Parathyroid adenoma (tissue), 2 donors: ENCODE results near the gene ATXN2L.
A peak's percentile ranks its signal among the peaks of the same experiment; 100 is the strongest.
"Not testable (repeated sequence)": the region's sequence is repeated elsewhere in the genome, so short reads cannot be mapped to it uniquely, and the experiment has no call there.

Source experiments
- H2AFZ ChIP-seq: fragments of 300-600 bp; sonication (generic); one replicate; pipeline ENCODE4 v1.7.0; 2017; ENCODE audit warnings: antibody characterized with exemption, mild to moderate bottlenecking
- H3K27ac ChIP-seq: fragments of 300-600 bp; sonication (generic); one replicate; pipeline ENCODE4 v1.7.0; 2017
- H3K27me3 ChIP-seq: fragments of 300-600 bp; sonication (generic); one replicate; pipeline ENCODE4 v1.7.0; 2017; ENCODE audit warnings: low read length; ENCODE audit not compliant: control insufficient read depth, insufficient read depth
- H3K36me3 ChIP-seq: fragments of 300-600 bp; sonication (generic); one replicate; pipeline ENCODE4 v1.7.0; 2017; ENCODE audit warnings: low read length; ENCODE audit not compliant: control insufficient read depth, insufficient read depth
- H3K4me1 ChIP-seq: fragments of 300-600 bp; sonication (generic); one replicate; pipeline ENCODE4 v1.7.0; 2017; ENCODE audit warnings: control low read depth
- H3K4me2 ChIP-seq: fragments of 300-600 bp; sonication (generic); one replicate; pipeline ENCODE4 v1.7.0; 2017; ENCODE audit warnings: low read length
- H3K4me3 ChIP-seq: fragments of 300-600 bp; sonication (generic); one replicate; pipeline ENCODE4 v1.7.0; 2017; ENCODE audit warnings: low read depth, low read length
- H3K79me2 ChIP-seq: fragments of 300-600 bp; sonication (generic); one replicate; pipeline ENCODE4 v1.7.0; 2017; ENCODE audit warnings: control low read depth
- H3K9ac ChIP-seq: fragments of 300-600 bp; sonication (generic); one replicate; pipeline ENCODE4 v1.7.0; 2017; ENCODE audit warnings: mild to moderate bottlenecking
- H3K9me3 ChIP-seq: fragments of 300-600 bp; sonication (generic); one replicate; pipeline ENCODE4 v1.7.0; 2017; ENCODE audit warnings: low read length; ENCODE audit not compliant: control insufficient read depth
- TF ChIP-seq, protein P1 (sequence below): fragments of 300-600 bp; sonication (generic); IDR thresholded peaks from one replicate; pipeline ENCODE4 v1.7.0; 2017; ENCODE audit warnings: antibody characterized with exemption, mild to moderate bottlenecking
- donor health status: primary hyperparathyroidism.

The ATXN2L gene

DNA sequence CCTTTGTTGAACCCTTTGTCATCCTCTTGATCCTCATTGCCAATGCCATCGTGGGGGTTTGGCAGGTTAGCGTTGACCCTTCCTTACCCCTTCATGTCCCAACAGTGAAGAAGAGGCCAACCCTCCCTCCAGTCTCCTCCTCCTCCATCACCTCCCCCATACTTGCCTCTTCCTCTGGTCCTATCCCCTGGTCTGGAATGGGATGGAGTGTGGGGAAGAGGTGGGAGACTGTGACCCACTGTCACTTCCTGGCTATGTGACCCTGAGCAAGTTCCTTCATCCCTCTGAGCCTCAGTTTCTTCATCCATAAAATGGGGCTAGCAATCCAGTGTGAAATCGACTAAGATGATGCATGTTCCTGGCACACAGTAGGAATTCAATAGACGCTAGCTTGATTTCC is 58.2 kb downstream of the ATXN2L start:
- no peak overlapping the region for H3K4me2 ChIP-seq
- H3K27me3 ChIP-seq = no peaks in the 10 kb centered on the region
- peaks cover 3% of the 10 kb centered on the region for H3K4me1 ChIP-seq
- no peak overlapping the region for H3K27ac ChIP-seq
- H2AFZ ChIP-seq = no peak overlapping the region
- H3K36me3 ChIP-seq = no peaks in the 10 kb centered on the region
- no peaks in the 10 kb centered on the region for H3K9me3 ChIP-seq
- H3K4me3 ChIP-seq = no peak overlapping the region
- no peak overlapping the region for H3K9ac ChIP-seq
- TF ChIP-seq, protein P1, sequence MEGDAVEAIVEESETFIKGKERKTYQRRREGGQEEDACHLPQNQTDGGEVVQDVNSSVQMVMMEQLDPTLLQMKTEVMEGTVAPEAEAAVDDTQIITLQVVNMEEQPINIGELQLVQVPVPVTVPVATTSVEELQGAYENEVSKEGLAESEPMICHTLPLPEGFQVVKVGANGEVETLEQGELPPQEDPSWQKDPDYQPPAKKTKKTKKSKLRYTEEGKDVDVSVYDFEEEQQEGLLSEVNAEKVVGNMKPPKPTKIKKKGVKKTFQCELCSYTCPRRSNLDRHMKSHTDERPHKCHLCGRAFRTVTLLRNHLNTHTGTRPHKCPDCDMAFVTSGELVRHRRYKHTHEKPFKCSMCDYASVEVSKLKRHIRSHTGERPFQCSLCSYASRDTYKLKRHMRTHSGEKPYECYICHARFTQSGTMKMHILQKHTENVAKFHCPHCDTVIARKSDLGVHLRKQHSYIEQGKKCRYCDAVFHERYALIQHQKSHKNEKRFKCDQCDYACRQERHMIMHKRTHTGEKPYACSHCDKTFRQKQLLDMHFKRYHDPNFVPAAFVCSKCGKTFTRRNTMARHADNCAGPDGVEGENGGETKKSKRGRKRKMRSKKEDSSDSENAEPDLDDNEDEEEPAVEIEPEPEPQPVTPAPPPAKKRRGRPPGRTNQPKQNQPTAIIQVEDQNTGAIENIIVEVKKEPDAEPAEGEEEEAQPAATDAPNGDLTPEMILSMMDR = no peak
- no peaks in the 10 kb centered on the region for H3K79me2 ChIP-seq

DNA sequence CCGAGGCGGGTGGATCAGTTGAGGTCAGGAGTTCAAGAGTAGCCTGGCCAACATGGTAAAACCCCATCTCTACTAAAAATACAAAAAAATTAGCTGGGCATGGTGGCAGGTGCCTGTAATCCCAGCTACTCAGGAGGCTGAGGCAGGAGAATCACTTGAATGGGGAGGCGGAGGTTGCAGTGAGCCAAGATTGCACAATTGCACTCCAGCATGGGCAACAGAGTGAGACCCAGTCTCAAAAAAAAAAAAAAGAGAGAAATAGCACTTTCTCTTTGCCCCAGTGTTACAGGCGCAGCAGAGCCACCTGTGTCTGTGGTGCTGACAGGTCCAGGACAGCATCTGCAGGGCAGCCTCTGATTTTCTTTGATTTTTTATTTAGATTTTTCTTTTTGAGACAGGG is 58.8 kb downstream of the ATXN2L start:
- not testable (repeated sequence) for H3K4me2 ChIP-seq, H3K27ac ChIP-seq, H3K27me3 ChIP-seq, H3K36me3 ChIP-seq, H3K4me1 ChIP-seq, H3K9ac ChIP-seq, H3K4me3 ChIP-seq, H3K79me2 ChIP-seq, H2AFZ ChIP-seq, H3K9me3 ChIP-seq

DNA sequence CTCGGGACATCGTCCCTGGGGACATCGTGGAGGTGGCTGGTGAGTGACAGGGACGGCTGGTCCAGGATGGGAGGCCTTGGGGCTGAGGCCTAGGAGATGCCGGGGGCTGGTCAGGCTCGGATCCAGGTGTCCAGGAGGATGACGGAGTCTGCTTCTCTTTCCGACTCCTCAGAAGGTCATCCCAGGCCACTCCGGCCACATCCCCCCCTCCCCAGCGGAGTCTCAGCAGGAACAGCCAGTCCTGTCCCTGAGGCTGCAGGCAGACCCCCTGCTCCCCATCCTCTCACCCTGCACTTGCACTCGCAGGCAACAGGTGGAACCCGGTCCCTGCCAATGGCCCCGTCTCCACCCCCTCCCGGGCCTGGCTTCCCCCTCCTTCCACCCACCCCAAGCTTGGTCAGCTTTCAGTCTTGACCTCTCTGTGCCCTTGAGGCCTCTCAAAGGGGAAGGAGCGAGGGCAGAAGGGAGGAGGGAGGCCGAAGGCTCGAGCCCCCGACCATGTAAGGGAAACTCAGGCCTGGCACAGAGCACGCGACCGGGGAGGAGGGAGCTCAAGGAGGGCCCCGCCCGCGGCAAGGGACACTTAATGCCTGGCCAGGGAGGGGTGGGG is 59.9 kb downstream of the ATXN2L start:
- Histone ChIP-seq H3K27me3 (no peaks in the 10 kb centered on the region), H3K4me3 (no peak overlapping the region), H3K4me1 (peaks cover 3% of the 10 kb centered on the region), H3K4me2 (peak overlapping the region; percentile 6), H3K9ac (no peak overlapping the region), H3K36me3 (no peaks in the 10 kb centered on the region), H2AFZ (peak overlapping the region; percentile 77), H3K79me2 (no peaks in the 10 kb centered on the region), H3K27ac (no peak overlapping the region), H3K9me3 (no peaks in the 10 kb centered on the region)
- TF ChIP-seq, protein P1 = no peak

DNA sequence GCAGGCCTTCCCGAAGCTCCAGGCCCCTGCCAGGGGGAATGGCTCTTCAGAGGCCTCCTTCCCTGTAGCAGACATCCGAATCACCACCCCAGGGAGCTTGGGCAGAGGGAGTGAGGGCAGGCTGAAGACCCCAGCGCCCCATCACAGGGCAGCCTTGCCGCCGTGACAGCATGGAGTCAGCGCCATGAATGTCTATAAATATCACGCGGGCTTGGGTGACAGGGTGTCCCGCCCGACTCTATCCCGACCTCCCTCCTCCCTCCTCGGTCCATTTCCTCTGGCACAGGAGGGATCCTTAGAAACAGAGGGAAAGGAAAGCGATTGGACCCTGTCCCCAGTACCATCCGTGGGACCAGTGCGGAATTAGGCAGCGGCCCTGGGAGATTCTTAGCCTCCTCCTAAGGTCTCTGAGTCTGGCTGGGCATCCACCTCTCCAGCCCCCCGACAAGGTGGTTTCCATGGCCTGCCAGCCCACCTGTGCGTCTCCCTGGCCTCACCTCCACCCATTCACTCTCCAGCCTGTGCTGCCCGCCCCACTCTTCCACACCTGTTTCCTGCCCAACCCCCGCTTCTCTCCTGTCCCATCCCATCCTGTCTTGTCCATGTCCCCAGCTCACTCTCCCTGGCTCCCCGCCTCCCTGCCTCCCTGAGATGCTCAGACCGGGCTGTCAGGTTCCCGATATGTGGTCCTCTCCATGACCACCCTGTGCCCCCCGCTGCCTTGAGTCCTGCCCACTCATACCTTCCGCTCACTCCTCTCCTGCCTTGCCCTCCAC is 60.6 kb downstream of the ATXN2L start:
- H3K79me2 ChIP-seq = no peaks in the 10 kb centered on the region
- no peaks in the 10 kb centered on the region for H3K27me3 ChIP-seq
- no peaks in the 10 kb centered on the region for H3K36me3 ChIP-seq
- TF ChIP-seq, protein P1 = no peak
- H3K9me3 ChIP-seq = no peaks in the 10 kb centered on the region
- H3K9ac ChIP-seq = no peak overlapping the region
- peak overlapping the region; percentile 77 for H2AFZ ChIP-seq
- H3K4me1 ChIP-seq = peaks cover 3% of the 10 kb centered on the region
- no peak overlapping the region for H3K27ac ChIP-seq
- H3K4me3 ChIP-seq = no peak overlapping the region
- H3K4me2 ChIP-seq = peak overlapping the region; percentile 6

DNA sequence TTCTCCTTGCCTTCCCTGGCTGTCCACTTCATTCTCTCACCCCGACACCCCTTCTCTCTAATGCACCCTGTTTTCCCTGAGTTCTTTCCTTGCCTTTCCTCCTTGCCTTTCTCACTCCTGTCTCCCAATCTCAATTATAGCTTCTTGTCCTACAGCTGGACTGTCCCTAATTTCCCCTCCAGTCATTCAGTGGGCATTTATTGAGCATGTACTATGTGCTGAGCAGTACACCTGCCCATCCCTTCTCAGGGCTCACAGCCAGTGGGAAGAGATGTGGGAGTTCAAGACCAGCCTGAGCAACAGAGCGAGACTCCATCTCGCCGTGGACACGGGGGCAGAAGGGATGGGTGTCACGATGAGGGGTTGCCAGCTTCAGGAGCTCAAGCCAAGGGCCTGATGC is 61.2 kb downstream of the ATXN2L start:
- TF ChIP-seq, protein P1 = no peak
- Histone ChIP-seq H3K4me1 (peaks cover 3% of the 10 kb centered on the region), H3K27me3 (no peaks in the 10 kb centered on the region), H3K9me3 (no peaks in the 10 kb centered on the region), H3K79me2 (no peaks in the 10 kb centered on the region), H3K4me2 (no peak overlapping the region), H3K36me3 (no peaks in the 10 kb centered on the region), H3K27ac (no peak overlapping the region), H3K9ac (no peak overlapping the region), H3K4me3 (no peak overlapping the region), H2AFZ (no peak overlapping the region)
